ENCODE data around the gene DEK. TPM values are rescaled to one million over a fixed set of nuclear protein-coding genes. Genes with fewer than 3 reads are reported as not detected.

DEK gene
- total and polyA plus RNA-seq, 8 donors = 13.8 to 34.1 (median 26.0) TPM

GRCh38 chr6:18262702-18263417 lies 1.5 kb downstream of the DEK start:
- H3K9me3 ChIP-seq = no peaks in the 10 kb centered on the region
- no peaks in the 10 kb centered on the region for H3K27me3 ChIP-seq
- ATAC-seq (peak in 2 of 4 donors; percentile 7 to 17), DNase-seq (no peak), FAIRE-seq (no peak)
- peaks cover 0 to 1% (median 0%) of the 10 kb centered on the region in 3 donors for H3K36me3 ChIP-seq
- 7 to 10% methylated on average over 18 of the region's 18 CpGs for WGBS, 2 donors
- no peak for TF ChIP-seq CTCF (IDR thresholded peaks at IDR 0.05)
- peak overlapping the region; percentile 66 to 95 (median 83) for H3K4me3 ChIP-seq
- H3K27ac ChIP-seq = peak overlapping the region in 2 of 4 donors; percentile 98 to 99
- peaks cover 3 to 10% (median 4%) of the 10 kb centered on the region in 3 donors for H3K4me1 ChIP-seq
- intact Hi-C loops (cut with DNase I) = no loop called here

GRCh38 chr6:18261877-18262276 lies 2.5 kb downstream of the DEK start:
- Histone ChIP-seq H3K27ac (no peak overlapping the region), H3K4me3 (no peak overlapping the region)
- intact Hi-C loops (cut with DNase I) = no loop called here

GRCh38 chr6:18260448-18261106 lies 3.8 kb downstream of the DEK start:
- peaks cover 0 to 17% (median 11%) of the 10 kb centered on the region in 3 donors for H3K36me3 ChIP-seq
- ATAC-seq (no peak), FAIRE-seq (no peak), DNase-seq (no peak)
- H3K27me3 ChIP-seq = no peaks in the 10 kb centered on the region
- H3K4me3 ChIP-seq = no peak overlapping the region
- H3K4me1 ChIP-seq = peaks cover 3 to 10% (median 4%) of the 10 kb centered on the region in 3 donors
- 72 to 74% methylated on average over 4 of the region's 4 CpGs for WGBS, 2 donors
- TF ChIP-seq CTCF (IDR thresholded peaks at IDR 0.05) = no peak
- intact Hi-C loops (cut with DNase I) = no loop called here
- no peaks in the 10 kb centered on the region for H3K9me3 ChIP-seq
- no peak overlapping the region for H3K27ac ChIP-seq

More at GRCh38 chr6:18261877-18262276, 2.5 kb downstream of the DEK start:
- Histone ChIP-seq H3K36me3 (peaks cover 0 to 10% (median 6%) of the 10 kb centered on the region in 3 donors), H3K9me3 (no peaks in the 10 kb centered on the region), H3K27me3 (no peaks in the 10 kb centered on the region), H3K4me1 (peaks cover 3 to 10% (median 4%) of the 10 kb centered on the region in 3 donors)
- WGBS, 2 donors = 78 to 82% methylated on average over 6 of the region's 6 CpGs
- FAIRE-seq = no peak
- no peak for DNase-seq
- TF ChIP-seq CTCF (IDR thresholded peaks at IDR 0.05) = no peak
- no peak for ATAC-seq

GRCh38 chr6:18259675-18260447 lies 4.5 kb downstream of the DEK start:
- Histone ChIP-seq H3K36me3 (peaks cover 0 to 24% (median 18%) of the 10 kb centered on the region in 3 donors), H3K4me1 (peaks cover 3 to 10% (median 4%) of the 10 kb centered on the region in 3 donors), H3K27me3 (no peaks in the 10 kb centered on the region), H3K9me3 (no peaks in the 10 kb centered on the region), H3K4me3 (no peak overlapping the region), H3K27ac (no peak overlapping the region)
- ATAC-seq = no peak
- no peak for DNase-seq
- intact Hi-C loops (cut with DNase I) = no loop called here
- no peak for TF ChIP-seq CTCF (IDR thresholded peaks at IDR 0.05)
- no peak for FAIRE-seq
- WGBS, 2 donors = 84 to 94% methylated on average over 4 of the region's 4 CpGs

Data from pancreas (tissue), 10 donors.